ENCODE data around the gene RNF138. TPM values are rescaled to one million over a fixed set of nuclear protein-coding genes. Genes with fewer than 3 reads are reported as not detected.

RNF138 gene, protein sequence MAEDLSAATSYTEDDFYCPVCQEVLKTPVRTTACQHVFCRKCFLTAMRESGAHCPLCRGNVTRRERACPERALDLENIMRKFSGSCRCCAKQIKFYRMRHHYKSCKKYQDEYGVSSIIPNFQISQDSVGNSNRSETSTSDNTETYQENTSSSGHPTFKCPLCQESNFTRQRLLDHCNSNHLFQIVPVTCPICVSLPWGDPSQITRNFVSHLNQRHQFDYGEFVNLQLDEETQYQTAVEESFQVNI
- total RNA-seq (2022) (34.6 and 38.9 TPM in 2 replicates), Bru-seq, nascent RNA (percentile 94 among the genes with signal in this experiment), BruChase-seq, experiment 1, labeled RNA remaining after a 6-hour chase (percentile 85 among the genes with signal in this experiment), BruChase-seq, experiment 2, labeled RNA remaining after a 2-hour chase (percentile 92 among the genes with signal in this experiment)
- long read RNA-seq, transcript RNF138-202 (8 exons, 3,570 nt), result major isoform, 21 of 51 reads
- long read RNA-seq, partial matches to known transcripts, result 20 of 51 reads
- long read RNA-seq, other reads (novel, unspliced or antisense), result 9 of 51 reads

DNA sequence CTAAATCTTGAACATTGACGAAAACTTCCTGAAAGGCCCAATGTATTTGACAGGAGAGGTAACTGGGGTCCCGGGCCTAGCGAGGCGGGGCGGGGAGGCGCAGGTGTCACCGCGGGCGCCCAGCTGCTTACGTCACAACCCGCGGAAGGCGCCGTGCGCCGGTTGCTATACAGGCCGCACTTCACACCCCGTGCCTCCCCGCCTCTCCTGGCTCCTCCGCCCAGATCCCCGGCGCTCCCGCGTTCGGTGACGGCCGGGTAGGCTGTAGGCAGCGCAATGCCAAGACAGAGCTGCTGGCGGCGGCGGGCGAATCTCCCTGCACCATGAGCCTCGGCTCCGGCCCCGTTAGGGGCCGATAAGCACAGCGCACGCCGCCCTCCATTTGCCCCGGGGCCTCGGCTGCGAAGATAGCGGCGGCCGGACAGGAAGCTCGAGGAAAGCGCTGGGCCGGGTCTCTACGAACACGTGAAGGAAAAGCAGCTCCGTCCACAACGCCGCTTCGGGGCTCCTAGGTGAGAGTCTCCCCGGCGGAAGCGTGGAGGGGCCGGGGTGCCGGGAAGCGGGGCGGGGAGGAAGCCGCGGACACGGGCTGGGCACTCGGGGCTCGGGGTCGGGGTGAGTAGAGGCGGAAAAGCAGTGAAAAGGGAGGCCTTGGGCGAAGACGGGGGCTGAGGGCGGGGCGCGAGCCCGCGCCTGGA, at the start of gene RNF138:
TSS of gene RNF138 (plus strand) at position 151 of the 698 bp plus-strand sequence. CDS start 903 bp downstream, outside the sequence.
- Mint-ChIP-seq H3K4me3 (ENCODE audit: low read depth, unreplicated experiment) (peak within 1 kb of the TSS; percentile 98), H3K36me3 (ENCODE audit: insufficient read depth, unreplicated experiment) (peaks cover 43% of the 10 kb centered on the region), H3K27ac (ENCODE audit: unreplicated experiment) (peak within 1 kb of the TSS; percentile 97), H3K4me1 (ENCODE audit: low read depth, unreplicated experiment) (peaks cover 36% of the 10 kb centered on the region), H3K27me3 (ENCODE audit: unreplicated experiment) (no peaks in the 10 kb centered on the region), H3K9me3 (ENCODE audit: low read depth, unreplicated experiment) (no peaks in the 10 kb centered on the region)
- TF ChIP-seq, protein P1, sequence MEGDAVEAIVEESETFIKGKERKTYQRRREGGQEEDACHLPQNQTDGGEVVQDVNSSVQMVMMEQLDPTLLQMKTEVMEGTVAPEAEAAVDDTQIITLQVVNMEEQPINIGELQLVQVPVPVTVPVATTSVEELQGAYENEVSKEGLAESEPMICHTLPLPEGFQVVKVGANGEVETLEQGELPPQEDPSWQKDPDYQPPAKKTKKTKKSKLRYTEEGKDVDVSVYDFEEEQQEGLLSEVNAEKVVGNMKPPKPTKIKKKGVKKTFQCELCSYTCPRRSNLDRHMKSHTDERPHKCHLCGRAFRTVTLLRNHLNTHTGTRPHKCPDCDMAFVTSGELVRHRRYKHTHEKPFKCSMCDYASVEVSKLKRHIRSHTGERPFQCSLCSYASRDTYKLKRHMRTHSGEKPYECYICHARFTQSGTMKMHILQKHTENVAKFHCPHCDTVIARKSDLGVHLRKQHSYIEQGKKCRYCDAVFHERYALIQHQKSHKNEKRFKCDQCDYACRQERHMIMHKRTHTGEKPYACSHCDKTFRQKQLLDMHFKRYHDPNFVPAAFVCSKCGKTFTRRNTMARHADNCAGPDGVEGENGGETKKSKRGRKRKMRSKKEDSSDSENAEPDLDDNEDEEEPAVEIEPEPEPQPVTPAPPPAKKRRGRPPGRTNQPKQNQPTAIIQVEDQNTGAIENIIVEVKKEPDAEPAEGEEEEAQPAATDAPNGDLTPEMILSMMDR (IDR thresholded peaks at IDR 0.05; ENCODE audit: unreplicated experiment), result no peak
- DNase-seq, result peak; percentile 90
- CTCF ChIA-PET, result interaction anchor here (0.6 to 0.7 kb wide), 3 partner anchors 72 to 669 kb away, joined by 3 to 6 read pairs (median 3); no protein-coding TSS in a partner anchor
- BruUV-seq (replicated peaks), result no TSS peak
- intact Hi-C loops (cut with micrococcal nuclease; ENCODE audit: unreplicated experiment), result loop anchor here (5.0 kb wide), 1 partner anchor 150 kb away; the partner anchor contains the start of gene TRAPPC8

DNA sequence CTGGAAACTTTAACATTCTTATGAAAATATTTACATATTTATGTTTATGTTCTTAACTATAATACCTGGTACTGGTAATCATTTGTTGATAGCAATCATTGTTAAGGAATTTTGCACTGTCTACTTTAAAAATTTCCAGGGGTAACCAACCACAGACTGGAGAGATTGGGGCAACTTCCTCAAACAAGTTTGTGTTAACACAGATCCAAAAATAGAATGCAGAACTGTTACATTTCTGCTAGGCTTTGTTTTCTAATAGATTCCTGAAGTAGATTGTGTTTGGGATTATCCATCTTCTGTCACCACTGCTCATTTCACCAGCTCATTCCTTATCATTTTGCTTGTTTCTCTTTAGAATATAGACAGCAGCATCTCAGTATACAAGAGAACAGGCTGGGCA, 49.3 kb upstream of the RNF138 start:
- H3K36me3 Mint-ChIP-seq (ENCODE audit: insufficient read depth, unreplicated experiment), result no peaks in the 10 kb centered on the region
- CTCF ChIA-PET, result no interaction called here
- no peak overlapping the region for H3K27ac Mint-ChIP-seq (ENCODE audit: unreplicated experiment)
- no peak for DNase-seq
- BruUV-seq (replicated peaks), result no TSS peak
- H3K9me3 Mint-ChIP-seq (ENCODE audit: low read depth, unreplicated experiment), result peaks cover 3% of the 10 kb centered on the region
- H3K4me1 Mint-ChIP-seq (ENCODE audit: low read depth, unreplicated experiment), result peaks cover 9% of the 10 kb centered on the region
- no peak overlapping the region for H3K4me3 Mint-ChIP-seq (ENCODE audit: low read depth, unreplicated experiment)
- intact Hi-C loops (cut with micrococcal nuclease; ENCODE audit: unreplicated experiment), result no loop called here
- H3K27me3 Mint-ChIP-seq (ENCODE audit: unreplicated experiment), result no peaks in the 10 kb centered on the region
- TF ChIP-seq, protein P1 (IDR thresholded peaks at IDR 0.05; ENCODE audit: unreplicated experiment), result no peak

DNA sequence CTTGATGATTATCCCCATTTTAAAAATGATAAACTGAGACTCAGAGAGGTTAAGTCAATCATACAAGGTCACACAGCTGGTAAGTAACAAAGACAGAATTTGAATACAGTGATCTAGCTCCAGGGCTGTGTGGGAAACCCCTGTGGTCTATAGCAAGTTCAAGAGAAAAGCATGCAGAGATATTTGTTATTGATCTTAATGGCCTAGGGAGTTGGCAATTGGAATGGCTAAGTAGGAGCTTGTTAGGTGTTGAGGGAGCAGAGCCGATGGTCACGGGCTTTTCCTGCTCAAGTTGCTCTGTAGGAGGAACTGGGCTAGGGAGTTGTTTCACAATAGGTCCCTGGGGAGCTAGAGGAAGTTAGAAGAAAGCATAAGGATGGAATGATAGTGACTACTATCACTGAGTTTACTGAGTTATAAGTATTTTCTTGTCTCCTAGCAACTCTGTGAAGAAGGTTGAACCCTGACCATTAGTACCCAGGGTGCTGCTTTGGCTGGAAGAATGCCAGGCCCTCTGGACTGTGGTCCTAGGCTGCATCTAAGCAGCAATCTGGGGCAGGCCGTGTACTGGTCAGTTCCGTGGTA, 43.1 kb upstream of the RNF138 start:
- no TSS peak for BruUV-seq (replicated peaks)
- H3K4me3 Mint-ChIP-seq (ENCODE audit: low read depth, unreplicated experiment), result no peak overlapping the region
- intact Hi-C loops (cut with micrococcal nuclease; ENCODE audit: unreplicated experiment), result no loop called here
- H3K27me3 Mint-ChIP-seq (ENCODE audit: unreplicated experiment), result no peaks in the 10 kb centered on the region
- DNase-seq, result no peak
- no peaks in the 10 kb centered on the region for H3K9me3 Mint-ChIP-seq (ENCODE audit: low read depth, unreplicated experiment)
- no peaks in the 10 kb centered on the region for H3K4me1 Mint-ChIP-seq (ENCODE audit: low read depth, unreplicated experiment)
- H3K27ac Mint-ChIP-seq (ENCODE audit: unreplicated experiment), result no peak overlapping the region
- TF ChIP-seq, protein P1 (IDR thresholded peaks at IDR 0.05; ENCODE audit: unreplicated experiment), result no peak
- no peaks in the 10 kb centered on the region for H3K36me3 Mint-ChIP-seq (ENCODE audit: insufficient read depth, unreplicated experiment)
- CTCF ChIA-PET, result interaction anchor here (1.6 kb wide), 1 partner anchor 24 kb away, joined by 4 read pairs; no protein-coding TSS in a partner anchor

Measured in Calu3 (cell line).